HEK293 (cell line): ENCODE results near the gene DMKN.

Experiments used
- CTCF ChIP-seq: fragments of 450-650 bp; formaldehyde crosslinking; IDR thresholded peaks from 2 replicates; pipeline ENCODE4 v1.5.1; 2016; ENCODE audit warnings: missing biosample characterization, missing genetic modification characterization
- INSM2 ChIP-seq: fragments of 450-650 bp; formaldehyde crosslinking; IDR thresholded peaks from 2 replicates; pipeline ENCODE4 v1.5.1; 2016; ENCODE audit warnings: missing biosample characterization, missing genetic modification characterization
- PRDM6 ChIP-seq: fragments of 450-650 bp; formaldehyde crosslinking; IDR thresholded peaks from 2 replicates; pipeline ENCODE4 v1.5.1; 2017; ENCODE audit warnings: missing biosample characterization, missing genetic modification characterization
- RBAK ChIP-seq: fragments of 450-650 bp; formaldehyde crosslinking; IDR thresholded peaks from 2 replicates; pipeline ENCODE4 v1.5.1; 2016; ENCODE audit warnings: missing biosample characterization, missing genetic modification characterization
- SETDB1 ChIP-seq: IDR thresholded peaks from one replicate; pipeline ENCODE4 v1.6.1; 2017; ENCODE audit warnings: mild to moderate bottlenecking, low read length, moderate library complexity, mixed read lengths; ENCODE audit not compliant: insufficient read length
- SP2 ChIP-seq: fragments of 450-650 bp; formaldehyde crosslinking; IDR thresholded peaks from 2 replicates; pipeline ENCODE4 v1.5.1; 2016; ENCODE audit warnings: missing biosample characterization, missing genetic modification characterization
- ZBTB8A ChIP-seq: fragments of 450-650 bp; formaldehyde crosslinking; IDR thresholded peaks from 2 replicates; pipeline ENCODE4 v1.5.1; 2016; ENCODE audit warnings: missing biosample characterization, missing genetic modification characterization
- ZNF138 ChIP-seq: fragments of 450-650 bp; formaldehyde crosslinking; IDR thresholded peaks from 2 replicates; pipeline ENCODE4 v1.5.1; 2016; ENCODE audit warnings: missing biosample characterization, missing genetic modification characterization, borderline replicate concordance
- ZNF155 ChIP-seq: fragments of 450-650 bp; formaldehyde crosslinking; IDR thresholded peaks from 2 replicates; pipeline ENCODE4 v1.5.1; 2016; ENCODE audit warnings: missing biosample characterization, missing genetic modification characterization
- ZNF211 ChIP-seq: fragments of 450-650 bp; formaldehyde crosslinking; IDR thresholded peaks from 2 replicates; pipeline ENCODE4 v1.5.1; 2016; ENCODE audit warnings: low read depth, missing biosample characterization, missing genetic modification characterization
- ZNF274 ChIP-seq, 2 experiments: fragments of 200-500 bp in 1 of 2; fragments of 450-650 bp in 1 of 2; sonication (Bioruptor generic) in 1 of 2; formaldehyde crosslinking in 1 of 2; IDR thresholded peaks; 2 replicates each; pipeline versions ENCODE4 v1.5.1 to v1.6.1; 2014 to 2016; ENCODE audit warnings: borderline replicate concordance in 1 of 2, inconsistent platforms in 1 of 2, low read length in 1 of 2, missing biosample characterization in 1 of 2, missing genetic modification characterization in 1 of 2
- ZNF426 ChIP-seq: fragments of 450-650 bp; formaldehyde crosslinking; IDR thresholded peaks from 2 replicates; pipeline ENCODE4 v1.5.1; 2017; ENCODE audit warnings: missing biosample characterization, missing genetic modification characterization, mild to moderate bottlenecking, inconsistent platforms, moderate library complexity
- ZNF530 ChIP-seq: fragments of 450-650 bp; formaldehyde crosslinking; IDR thresholded peaks from 2 replicates; pipeline ENCODE4 v1.5.1; 2016; ENCODE audit warnings: low read depth, missing biosample characterization, missing genetic modification characterization
- ZNF629 ChIP-seq: fragments of 450-650 bp; formaldehyde crosslinking; IDR thresholded peaks from 2 replicates; pipeline ENCODE4 v1.5.1; 2017; ENCODE audit warnings: missing biosample characterization, missing genetic modification characterization

DNA sequence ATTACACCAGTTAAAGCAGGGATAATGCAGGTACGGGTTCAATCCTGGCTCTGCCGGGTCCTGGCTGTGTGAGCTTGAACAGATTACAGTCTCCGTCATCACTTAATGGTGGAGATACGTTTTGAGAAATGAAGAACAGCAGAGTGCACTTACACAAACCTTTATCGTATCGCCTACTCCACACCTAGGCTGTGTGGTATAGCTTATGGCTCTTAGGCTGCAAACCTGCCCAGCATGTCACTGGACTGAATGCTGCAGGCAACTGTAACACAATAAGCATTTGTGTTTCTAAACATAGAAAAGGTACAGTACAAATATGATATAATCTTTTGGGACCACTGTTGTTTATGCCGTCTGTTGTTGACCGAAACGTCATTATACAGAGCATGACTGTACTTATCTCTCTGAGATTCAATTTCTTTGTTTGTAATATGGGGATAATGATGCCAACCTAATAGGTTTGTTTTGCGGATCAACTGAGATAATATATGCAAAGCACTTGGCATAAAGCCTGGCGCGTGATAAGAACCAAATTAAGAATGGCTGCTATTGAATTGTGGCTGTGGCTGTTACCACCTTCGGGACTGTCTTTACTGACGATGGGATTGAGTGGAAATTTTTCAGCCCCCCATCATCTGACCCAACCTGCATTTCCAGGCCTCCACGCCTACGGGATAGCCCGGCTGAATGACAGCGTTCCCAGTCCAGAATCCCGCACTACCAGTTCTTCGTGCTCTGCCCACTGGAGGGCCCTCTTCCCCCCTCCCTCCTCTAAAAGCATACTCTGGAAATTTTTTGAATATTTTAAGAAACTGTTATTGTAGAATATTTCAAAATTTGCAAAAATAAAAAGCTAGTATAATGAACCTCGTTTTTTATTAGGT, 34.4 kb downstream of the DMKN start:
- TF ChIP-seq INSM2 (tag by site-specific recombination) (no peak), ZNF138 (tag by site-specific recombination) (no peak), CTCF (tag by site-specific recombination) (no peak), ZNF211 (tag by site-specific recombination) (no peak), ZNF629 (tag by site-specific recombination) (no peak), ZNF274 (IDR thresholded peaks at IDR 0.05; ENCODE audit: low read length) (no peak), ZNF274 (tag by site-specific recombination; IDR thresholded peaks at IDR 0.05; ENCODE audit: borderline replicate concordance) (no peak), ZNF530 (no peak), SP2 (no peak), ZBTB8A (no peak), PRDM6 (tag by site-specific recombination) (no peak), ZNF155 (tag by site-specific recombination) (no peak), ZNF426 (tag by site-specific recombination) (no peak), SETDB1 (no peak), RBAK (tag by site-specific recombination) (no peak)
